Measurements from ENCODE around the gene ATXN7L1. TPM values are rescaled to one million over a fixed set of nuclear protein-coding genes. Genes with fewer than 3 reads are reported as not detected.
"Not testable (repeated sequence)": the region's sequence is repeated elsewhere in the genome, so short reads cannot be mapped to it uniquely, and the experiment has no call there.

ATXN7L1 gene
- polyA plus RNA-seq, 1 of the 3 experiments (the other 2 are of a cell fraction), result 6.0 TPM

- no peaks in the 10 kb centered on the region for H3K79me2 ChIP-seq (ENCODE audit: insufficient read depth)
- TF ChIP-seq TCF12 (IDR thresholded peaks at IDR 0.05) (no peak), JUND (IDR thresholded peaks at IDR 0.05) (no peak), RFX5 (IDR thresholded peaks at IDR 0.05; ENCODE audit: low read length) (no peak)
- ChIA-PET CTCF (interaction anchor here (0.9 to 2.2 kb wide), 8 partner anchors 11 to 194 kb away, joined by 3 to 7 read pairs (median 3); no protein-coding TSS in a partner anchor), POLR2A (no interaction called here)
- no peak overlapping the region for H2AFZ ChIP-seq (ENCODE audit: low read depth)
- H3K36me3 ChIP-seq (replicated peaks in 1 of 2; ENCODE audit: control insufficient read depth in 1 of 2, insufficient read depth in 2 of 2, low read length in 1 of 2), result no peaks in the 10 kb centered on the region
- H3K4me1 ChIP-seq (ENCODE audit: control insufficient read depth in 1 of 2, insufficient read depth in 2 of 2, low read depth in 1 of 2, low read length in 1 of 2), result peaks cover 14 to 21% of the 10 kb centered on the region in 2 experiments; a peak in 3 of 4 replicates
- H3K9me3 ChIP-seq, result no peaks in the 10 kb centered on the region
- DNase-seq, result no peak
- no peaks in the 10 kb centered on the region for H3F3A ChIP-seq (replicated peaks; ENCODE audit: insufficient read depth)
- WGBS (ENCODE audit: low lambda C conversion rate), result 90% methylated on average over 4 of the region's 6 CpGs
- H3K27me3 ChIP-seq (ENCODE audit: insufficient read depth), result no peaks in the 10 kb centered on the region
- no peak overlapping the region for H3K27ac ChIP-seq (ENCODE audit: low read depth in 2 of 2, low read length in 1 of 2)
- no peak overlapping the region for H3K4me3 ChIP-seq (ENCODE audit: low read depth in 2 of 2, low read length in 1 of 2)
- H4K20me1 ChIP-seq (ENCODE audit: insufficient read depth), result no peaks in the 10 kb centered on the region
- H3K9me2 ChIP-seq, result no peaks in the 10 kb centered on the region
- H3K9ac ChIP-seq, result no peak overlapping the region
- peak overlapping the region; percentile 31; the same call in 1 of the 2 replicates for H3K4me2 ChIP-seq
Measured at GRCh38 chr7:105849122-105849855, 27.1 kb downstream of the ATXN7L1 start.

- Histone ChIP-seq H3K4me1 (ENCODE audit: control insufficient read depth in 1 of 2, insufficient read depth in 2 of 2, low read depth in 1 of 2, low read length in 1 of 2) (peaks cover 14 to 16% of the 10 kb centered on the region in 2 experiments; a peak in 3 of 4 replicates), H3K27me3 (ENCODE audit: insufficient read depth) (no peaks in the 10 kb centered on the region), H3K27ac (ENCODE audit: low read depth in 2 of 2, low read length in 1 of 2) (no peak overlapping the region), H3K4me2 (no peak overlapping the region), H3K4me3 (ENCODE audit: low read depth in 2 of 2, low read length in 1 of 2) (no peak overlapping the region), H3F3A (replicated peaks; ENCODE audit: insufficient read depth) (no peaks in the 10 kb centered on the region), H3K36me3 (replicated peaks in 1 of 2; ENCODE audit: control insufficient read depth in 1 of 2, insufficient read depth in 2 of 2, low read length in 1 of 2) (no peaks in the 10 kb centered on the region), H4K20me1 (ENCODE audit: insufficient read depth) (no peaks in the 10 kb centered on the region), H2AFZ (ENCODE audit: low read depth) (no peak overlapping the region), H3K9me3 (no peaks in the 10 kb centered on the region), H3K9me2 (no peaks in the 10 kb centered on the region), H3K9ac (no peak overlapping the region), H3K79me2 (ENCODE audit: insufficient read depth) (no peaks in the 10 kb centered on the region)
- ChIA-PET CTCF (interaction anchor here (0.8 kb wide), 1 partner anchor 46 kb away, joined by 3 read pairs; no protein-coding TSS in a partner anchor), POLR2A (no interaction called here)
- 100% methylated on average over 1 of the region's 1 CpG for WGBS (ENCODE audit: low lambda C conversion rate)
- no peak for TF ChIP-seq TEAD4 (IDR thresholded peaks at IDR 0.05; ENCODE audit: borderline replicate concordance, insufficient read depth)
- TF ChIP-seq MAX (IDR thresholded peaks at IDR 0.05; ENCODE audit: low read depth), result no peak
- TF ChIP-seq PBX3 (IDR thresholded peaks at IDR 0.05), result no peak
- TF ChIP-seq CTCF (IDR thresholded peaks at IDR 0.05), result no peak
- no peak for TF ChIP-seq EP300 (IDR thresholded peaks at IDR 0.05; ENCODE audit: borderline replicate concordance in 1 of 2, low read depth in 1 of 2, low read length in 1 of 2)
- TF ChIP-seq GATA2 (CRISPR knock-in tag; IDR thresholded peaks at IDR 0.05), result no peak
- no peak for TF ChIP-seq REST (IDR thresholded peaks at IDR 0.05; ENCODE audit: low read depth, low read length)
- no peak for TF ChIP-seq FOXM1 (IDR thresholded peaks at IDR 0.05; ENCODE audit: low read depth)
- DNase-seq, result no peak
Measured at GRCh38 chr7:105846404-105846803, 30.0 kb downstream of the ATXN7L1 start.

GRCh38 chr7:105844681-105845080 lies 31.7 kb downstream of the ATXN7L1 start:
- H3K4me2 ChIP-seq; H3F3A ChIP-seq (replicated peaks; ENCODE audit: insufficient read depth); H2AFZ ChIP-seq (ENCODE audit: low read depth); H4K20me1 ChIP-seq (ENCODE audit: insufficient read depth); H3K36me3 ChIP-seq (replicated peaks in 1 of 2; ENCODE audit: control insufficient read depth in 1 of 2, insufficient read depth in 2 of 2, low read length in 1 of 2); CTCF ChIA-PET; H3K9me3 ChIP-seq; POLR2A ChIA-PET; H3K27me3 ChIP-seq (ENCODE audit: insufficient read depth); H3K4me3 ChIP-seq (ENCODE audit: low read depth in 2 of 2, low read length in 1 of 2); DNase-seq; H3K9me2 ChIP-seq; H3K9ac ChIP-seq; H3K27ac ChIP-seq (ENCODE audit: low read depth in 2 of 2, low read length in 1 of 2); H3K79me2 ChIP-seq (ENCODE audit: insufficient read depth): not testable (repeated sequence)
- peaks cover 4 to 13% of the 10 kb centered on the region in 2 experiments; a peak in 3 of 4 replicates for H3K4me1 ChIP-seq (ENCODE audit: control insufficient read depth in 1 of 2, insufficient read depth in 2 of 2, low read depth in 1 of 2, low read length in 1 of 2)
- WGBS (ENCODE audit: low lambda C conversion rate), result 95% methylated on average over 5 of the region's 5 CpGs

All from SK-N-SH (cell line).